ENCODE data around the gene TMEM94.
A peak's percentile ranks its signal among the peaks of the same experiment; 100 is the strongest.
"Not testable (repeated sequence)": the region's sequence is repeated elsewhere in the genome, so short reads cannot be mapped to it uniquely, and the experiment has no call there.

TMEM94 gene

DNA sequence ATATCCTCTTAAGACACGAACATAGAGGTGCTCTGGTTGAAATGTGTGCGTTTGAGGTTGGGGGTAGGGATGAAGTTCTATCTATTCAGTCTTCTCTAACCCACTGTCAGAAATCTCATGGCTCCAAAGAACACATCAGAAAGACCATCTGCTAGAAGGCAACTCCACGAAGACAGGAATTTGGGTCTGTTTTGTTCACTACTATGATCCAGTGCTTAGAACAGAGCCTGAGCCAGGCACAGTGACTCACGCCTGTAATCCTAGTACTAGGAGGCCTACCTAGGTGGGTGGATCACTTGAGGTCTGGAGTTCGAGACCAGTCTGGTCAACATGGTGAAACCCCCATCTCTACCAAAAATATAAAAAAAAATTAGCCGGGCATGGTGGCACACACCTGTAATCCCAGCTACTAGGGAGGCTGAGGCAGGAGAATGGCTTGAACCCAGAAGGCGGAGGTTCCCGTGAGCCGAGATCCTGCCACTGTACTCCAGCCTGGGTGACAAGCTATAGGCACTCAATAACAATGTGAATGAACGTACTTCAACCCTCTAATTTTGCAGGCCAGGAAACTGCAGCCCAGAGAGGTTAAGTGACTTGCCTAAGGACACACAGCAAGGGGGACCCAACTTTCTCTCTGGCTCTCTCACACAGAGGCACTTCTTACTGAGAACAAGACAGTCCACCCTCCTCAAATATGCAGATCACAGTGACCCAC, 56.6 kb downstream of the TMEM94 start:
- DNase-seq: no peak

DNA sequence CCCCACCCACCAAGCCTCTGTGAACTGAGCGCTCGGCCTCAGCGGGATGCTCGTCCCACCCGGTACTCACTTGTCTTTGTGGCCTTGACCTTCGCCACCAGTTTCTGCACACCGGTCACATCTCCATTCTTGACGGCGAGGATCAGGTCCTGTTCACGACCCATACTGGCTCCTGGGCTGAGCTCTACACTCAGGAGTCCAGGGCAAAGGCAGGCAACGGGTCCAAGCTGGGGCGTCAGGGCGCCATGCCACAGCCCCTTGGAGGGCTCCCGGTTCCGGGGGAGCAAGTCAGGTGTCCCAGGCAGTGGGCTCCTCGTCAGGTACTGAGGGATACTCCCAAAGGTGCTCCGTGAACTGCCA, 57.2 kb downstream of the TMEM94 start:
- DNase-seq: no peak

DNA sequence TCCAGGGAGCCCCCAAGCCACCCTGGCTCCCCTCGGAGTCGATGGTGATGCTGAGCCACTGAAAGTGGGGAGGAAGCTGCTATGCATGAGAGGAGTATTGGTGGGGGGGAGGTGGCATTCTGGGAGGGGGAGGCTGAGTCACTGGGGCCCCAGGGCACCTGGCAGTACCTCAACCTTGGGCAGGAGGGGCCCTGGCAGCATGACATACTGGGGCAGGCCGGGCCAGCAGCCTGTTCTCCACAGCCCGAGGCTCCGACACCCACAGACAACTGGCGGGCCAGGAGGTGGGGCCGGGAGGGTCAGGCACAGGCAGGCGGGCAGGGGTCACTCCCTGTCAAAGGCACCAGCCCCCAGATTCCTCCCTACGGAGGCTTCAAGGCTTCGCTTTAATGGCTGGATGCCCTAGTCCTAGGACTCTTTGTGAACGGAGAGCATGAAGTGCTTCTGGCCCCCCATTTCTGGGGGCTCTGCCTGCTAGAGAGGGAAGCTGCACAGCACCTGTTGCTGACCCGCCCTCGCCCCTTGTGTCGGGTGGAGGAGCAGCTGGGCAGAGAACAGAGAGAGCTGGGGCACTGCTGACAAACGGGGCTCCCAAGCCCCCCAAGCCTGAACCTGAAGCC, 58.0 kb downstream of the TMEM94 start:
- DNase-seq: no peak

DNA sequence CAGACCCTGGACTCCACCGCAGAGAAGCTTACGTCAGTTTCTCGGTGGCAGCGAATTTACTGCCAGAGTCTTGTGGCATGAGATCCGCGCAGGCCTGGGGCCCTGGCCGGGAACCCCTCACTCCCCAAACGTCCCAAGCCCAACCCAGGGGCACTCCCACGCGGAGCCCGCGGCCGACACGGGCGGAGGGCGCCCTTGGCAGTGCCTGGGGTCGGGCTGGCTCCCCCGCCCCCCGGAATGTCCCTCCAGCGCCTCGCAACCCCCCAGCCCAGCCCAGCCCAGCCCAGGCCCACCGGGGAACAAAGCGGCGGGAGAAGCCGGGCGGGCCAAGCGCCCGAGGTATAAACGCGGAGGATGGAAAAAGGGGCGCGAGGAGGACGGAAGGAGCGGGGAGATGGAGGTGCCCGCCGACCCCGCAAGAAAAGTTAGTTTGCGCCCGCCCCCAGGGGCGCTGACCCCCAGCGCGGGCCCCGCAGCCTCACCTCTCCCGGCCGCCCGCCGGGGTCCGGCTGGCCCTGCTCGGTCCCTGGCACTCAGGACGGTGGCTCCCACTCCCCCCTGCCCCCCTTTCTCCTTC, 58.6 kb downstream of the TMEM94 start:
- no peak for DNase-seq

DNA sequence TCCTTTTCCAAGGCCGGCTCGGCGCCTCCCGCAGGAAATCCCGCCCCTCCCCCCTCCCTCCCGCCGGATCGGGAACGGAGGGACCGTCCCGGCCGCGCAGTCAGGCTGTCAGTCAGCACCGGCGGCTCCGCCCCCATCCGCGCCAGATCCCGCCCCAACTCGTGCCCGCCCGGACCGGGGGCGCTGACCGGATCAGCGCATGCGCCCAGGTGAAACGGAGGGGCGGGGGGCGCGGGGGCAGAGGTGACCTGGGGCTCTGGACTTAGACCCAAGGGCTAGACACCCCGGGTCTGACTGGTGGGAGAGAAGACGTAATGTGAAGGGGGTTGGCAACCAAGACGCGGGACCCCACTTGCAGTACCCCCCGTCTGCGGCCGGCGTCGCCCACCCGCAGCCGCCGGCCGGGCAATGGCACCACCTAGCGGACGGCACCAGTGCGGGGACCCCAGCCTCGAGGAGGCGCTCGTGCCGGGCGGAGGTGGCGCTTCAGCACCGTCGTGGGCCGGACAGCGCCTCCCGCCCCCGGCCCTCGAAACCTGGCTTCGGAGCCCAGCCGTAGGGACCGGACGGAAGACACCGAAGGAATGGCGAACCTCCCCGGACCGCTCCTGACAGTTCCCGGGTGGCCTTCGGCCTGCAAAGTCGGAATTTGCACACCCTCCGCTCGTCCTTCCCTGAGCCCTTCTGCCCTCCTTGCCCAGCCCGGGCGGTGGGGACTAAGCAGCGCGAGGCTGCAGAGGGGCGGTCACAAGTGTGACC, 59.2 kb downstream of the TMEM94 start, which contains the start of gene CASKIN2:
TSS of gene CASKIN2 (minus strand) at position 42 of the 759 bp plus-strand sequence. CDS start 1,733 bp downstream, outside the sequence.
- peak; percentile 88 for DNase-seq

DNA sequence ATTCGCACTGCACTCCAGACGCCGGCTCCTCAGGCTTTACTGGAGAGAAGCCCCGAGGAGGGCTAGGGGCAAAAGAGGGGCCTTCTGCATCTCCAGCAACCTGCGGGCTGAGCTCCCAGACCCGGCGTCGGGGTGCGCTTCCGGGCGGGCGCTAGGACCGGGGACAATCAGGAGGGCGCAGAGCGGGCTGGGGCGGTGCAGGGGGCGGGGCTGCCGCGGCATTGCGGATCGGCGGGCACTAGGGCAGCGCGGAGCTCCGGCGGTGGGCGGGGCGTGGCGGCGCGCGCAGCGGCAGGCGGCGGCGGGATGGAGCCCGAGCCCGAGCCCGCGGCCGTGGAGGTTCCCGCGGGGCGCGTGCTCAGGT, 59.8 kb downstream of the TMEM94 start, which contains the start of gene TSEN54:
TSS of gene TSEN54 (plus strand) at position 274 of the 364 bp plus-strand sequence. CDS start at position 307, 33 bp downstream.
- peak; percentile 88 for DNase-seq

DNA sequence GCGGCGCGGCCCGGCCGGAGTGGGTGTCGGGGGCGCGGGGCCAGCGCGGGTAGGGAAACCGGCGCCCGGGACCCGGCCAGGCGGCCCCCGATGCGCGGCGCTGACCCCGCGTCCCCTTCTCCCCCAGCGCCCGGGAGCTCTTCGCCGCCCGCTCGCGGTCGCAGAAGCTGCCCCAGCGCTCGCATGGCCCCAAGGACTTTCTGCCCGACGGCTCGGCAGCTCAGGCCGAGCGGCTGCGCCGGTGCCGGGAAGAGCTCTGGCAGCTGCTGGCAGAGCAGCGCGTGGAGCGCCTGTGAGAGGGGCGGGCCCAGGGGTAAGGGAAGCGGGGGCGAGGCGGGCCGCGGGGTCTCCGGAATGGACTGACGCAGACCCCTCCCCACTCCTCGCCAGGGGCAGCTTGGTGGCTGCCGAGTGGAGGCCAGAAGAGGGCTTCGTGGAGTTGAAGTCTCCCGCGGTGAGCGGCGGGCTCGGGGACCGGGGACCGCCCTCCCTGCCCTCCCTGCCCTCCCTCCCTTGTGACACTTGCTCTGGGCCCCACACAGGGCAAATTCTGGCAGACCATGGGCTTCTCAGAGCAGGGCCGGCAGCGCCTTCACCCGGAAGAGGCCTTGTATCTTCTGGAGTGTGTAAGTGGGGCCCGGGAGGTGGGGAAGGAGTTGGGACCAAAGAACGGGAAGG, 60.3 kb downstream of the TMEM94 start:
- no peak for DNase-seq

DNA sequence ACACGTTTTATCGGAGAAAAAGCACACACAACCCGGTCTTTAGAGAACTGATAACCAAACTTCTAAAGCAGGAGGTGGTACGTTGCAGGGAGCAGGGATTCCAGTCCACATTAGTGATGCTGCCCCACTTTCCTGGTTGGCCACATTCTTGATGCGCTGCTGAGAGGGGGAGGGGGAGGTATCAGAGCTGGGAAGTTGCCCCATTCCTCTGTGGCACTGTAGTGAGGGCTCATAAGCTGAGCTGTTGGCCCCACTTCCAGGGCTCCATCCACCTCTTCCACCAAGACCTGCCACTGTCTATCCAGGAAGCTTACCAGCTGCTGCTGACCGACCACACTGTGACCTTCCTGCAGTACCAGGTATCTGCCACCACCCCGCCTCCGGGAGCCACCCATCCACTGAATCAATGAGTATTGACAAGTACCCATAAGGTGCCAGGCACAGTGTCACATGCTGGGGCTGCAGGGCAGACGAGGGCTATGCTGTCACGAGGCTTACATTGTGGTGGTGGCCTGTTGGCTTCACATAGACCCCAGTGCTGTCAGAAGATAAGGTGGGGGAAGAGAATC, 60.9 kb downstream of the TMEM94 start:
- DNase-seq: no peak

DNA sequence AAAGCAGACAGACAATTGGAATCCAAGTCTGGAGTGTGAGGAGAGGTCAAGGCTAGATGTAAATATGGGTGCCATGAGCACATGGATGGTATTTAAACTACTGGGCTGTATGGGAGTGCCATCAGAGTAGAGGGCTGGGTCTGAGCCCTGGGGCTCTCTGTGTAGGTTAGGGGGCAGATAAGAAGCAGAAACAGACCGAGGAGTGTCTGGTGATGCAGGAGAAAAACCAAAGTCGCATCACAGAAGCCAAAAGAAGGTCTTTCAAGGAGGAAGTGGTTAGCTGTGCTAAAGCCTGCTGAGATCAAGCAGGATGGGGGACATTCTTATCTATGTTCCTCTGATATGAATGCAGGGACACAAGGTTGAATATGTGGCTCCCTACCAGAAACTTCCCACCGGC, 61.8 kb downstream of the TMEM94 start:
- peak; percentile 55 for DNase-seq

DNA sequence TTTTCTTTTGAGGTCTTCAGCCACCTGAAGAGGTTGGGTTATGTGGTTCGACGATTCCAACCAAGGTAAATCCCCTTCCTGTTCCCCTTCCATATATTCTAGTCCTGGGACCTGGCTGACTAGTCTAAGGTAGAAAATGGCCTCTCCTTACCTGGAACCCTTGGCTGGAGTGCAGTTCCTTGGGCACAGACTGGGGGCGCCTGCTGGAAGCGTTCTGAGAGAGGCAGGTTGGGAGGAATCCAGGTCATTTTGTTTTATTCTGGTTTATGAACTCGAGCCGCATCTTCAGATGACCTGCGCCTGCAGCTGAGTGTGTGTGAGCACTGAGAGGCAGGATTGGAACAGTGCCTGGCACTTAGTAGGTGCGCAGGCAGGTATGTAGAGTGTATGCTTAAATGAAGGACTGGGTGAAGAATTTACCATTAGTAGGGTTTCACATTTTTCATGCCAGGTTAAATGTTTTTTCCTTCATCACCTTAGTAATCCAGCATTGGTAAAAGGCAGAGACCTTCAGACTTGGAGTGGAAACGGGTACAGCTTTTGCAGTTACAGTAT, 62.6 kb downstream of the TMEM94 start:
- DNase-seq: no peak

DNA sequence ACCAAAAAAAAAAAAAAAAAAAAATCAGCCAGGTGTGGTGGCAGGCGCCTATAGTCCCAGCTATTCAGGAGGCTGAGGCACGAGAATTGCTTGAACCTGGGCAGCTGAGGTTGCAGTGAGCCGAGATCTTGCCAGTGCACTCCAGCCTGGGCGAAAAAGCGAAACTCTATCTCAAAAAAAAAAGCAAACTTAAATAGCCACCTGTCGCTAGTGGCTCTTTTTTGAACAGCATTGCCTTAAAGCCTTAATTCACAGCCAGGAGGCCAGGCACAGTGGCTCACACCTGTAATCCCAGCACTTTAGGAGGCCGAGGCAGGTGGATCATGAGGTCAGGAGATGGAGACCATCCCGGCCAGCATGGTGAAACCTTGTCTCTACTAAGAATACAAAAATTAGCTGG, 64.0 kb downstream of the TMEM94 start:
- DNase-seq: not testable (repeated sequence)

DNA sequence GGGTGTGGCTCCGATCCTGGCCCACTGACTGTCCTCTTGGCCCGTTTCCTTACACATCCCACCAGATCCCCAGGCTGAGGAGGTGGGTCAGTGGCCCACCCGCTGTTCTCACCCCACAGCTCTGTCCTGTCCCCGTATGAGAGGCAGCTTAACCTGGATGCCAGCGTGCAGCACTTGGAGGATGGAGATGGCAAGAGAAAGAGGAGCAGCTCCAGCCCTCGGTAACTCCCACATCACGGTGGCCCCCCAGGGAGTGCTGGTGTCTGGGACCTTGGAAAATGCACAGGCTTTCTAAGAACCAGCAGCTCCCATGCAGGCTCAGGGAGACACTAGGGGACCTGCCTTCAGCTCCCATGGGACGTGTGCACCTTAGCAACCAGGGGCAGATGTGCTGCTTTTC, 64.9 kb downstream of the TMEM94 start:
- DNase-seq: no peak

DNA sequence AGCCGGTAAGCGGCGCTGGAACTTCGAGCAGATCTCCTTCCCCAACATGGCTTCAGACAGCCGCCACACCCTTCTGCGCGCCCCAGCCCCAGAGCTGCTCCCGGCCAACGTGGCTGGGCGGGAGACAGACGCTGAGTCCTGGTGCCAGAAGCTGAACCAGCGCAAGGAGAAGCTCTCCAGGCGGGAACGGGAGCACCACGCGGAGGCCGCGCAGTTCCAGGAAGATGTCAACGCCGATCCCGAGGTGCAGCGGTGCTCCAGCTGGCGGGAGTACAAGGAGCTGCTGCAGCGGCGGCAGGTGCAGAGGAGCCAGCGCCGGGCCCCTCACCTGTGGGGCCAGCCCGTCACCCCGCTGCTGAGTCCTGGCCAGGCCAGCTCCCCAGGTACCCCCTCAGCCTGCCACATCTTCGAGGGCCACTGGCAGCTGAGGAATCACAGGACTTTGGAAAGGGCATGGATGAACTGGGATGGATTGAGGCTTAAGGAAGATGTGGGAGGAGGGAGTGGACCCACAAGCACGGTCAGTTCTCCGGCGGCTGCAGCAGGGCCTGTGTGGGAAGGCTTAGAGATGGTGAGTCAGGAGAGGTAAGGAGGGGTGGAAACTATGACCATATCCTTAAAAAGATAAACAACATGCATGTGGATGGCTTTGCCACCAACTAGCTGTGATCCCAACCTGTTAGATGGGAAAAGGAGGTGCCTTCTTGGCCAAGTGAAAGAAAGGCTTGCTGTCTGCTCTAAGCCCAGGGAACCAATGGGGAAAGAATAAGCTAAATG, 65.7 kb downstream of the TMEM94 start:
- no peak for DNase-seq

DNA sequence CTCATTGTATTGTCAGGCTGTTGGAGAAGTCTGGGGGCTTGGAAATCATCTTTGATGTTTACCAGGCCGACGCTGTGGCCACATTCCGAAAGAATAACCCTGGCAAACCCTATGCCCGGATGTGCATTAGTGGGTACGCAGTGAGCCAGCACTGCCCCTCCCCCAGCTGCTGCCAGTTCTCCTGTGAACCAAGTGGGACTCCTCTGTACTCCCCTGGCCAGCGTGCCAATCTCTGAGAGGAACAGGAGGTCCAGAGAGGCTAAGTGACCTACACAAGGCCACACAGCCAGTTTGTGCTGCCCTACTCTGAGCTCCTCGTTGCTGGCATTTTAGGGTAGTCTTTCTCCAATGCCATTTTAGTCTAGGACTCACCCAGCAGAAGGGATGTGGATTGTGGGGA, 67.2 kb downstream of the TMEM94 start:
- DNase-seq: no peak

DNA sequence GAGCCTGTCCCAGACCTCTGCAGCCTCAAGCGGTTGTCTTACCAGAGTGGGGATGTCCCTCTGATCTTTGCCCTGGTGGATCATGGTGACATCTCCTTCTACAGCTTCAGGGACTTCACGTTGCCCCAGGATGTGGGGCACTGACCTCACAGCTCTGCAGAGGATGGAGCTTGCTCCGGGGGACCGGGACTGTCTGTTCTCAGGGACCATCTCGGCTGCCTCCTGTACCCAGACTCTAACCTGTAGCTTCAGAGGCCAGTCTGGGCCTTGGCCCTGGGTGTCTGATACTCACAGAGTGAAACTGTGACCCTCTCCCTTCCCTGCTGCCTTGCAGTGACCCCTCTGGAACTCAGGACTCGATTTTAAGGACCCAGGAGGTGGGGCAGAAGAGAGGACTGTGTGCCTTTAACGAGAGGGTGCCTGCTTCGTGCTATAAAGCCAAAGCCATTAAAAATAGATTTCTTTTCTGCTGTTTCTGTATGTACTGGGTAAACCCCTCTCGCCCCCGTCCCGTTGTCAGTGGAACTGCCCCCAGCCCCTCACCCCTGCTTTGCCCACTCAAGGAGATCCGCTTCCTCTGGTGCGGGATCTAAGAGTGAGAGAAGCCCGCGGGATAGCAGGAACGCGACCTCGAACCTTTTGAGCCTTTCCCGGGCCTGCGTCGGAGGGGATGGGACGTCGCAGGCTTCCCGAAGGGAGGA, 68.0 kb downstream of the TMEM94 start:
- DNase-seq: no peak

DNA sequence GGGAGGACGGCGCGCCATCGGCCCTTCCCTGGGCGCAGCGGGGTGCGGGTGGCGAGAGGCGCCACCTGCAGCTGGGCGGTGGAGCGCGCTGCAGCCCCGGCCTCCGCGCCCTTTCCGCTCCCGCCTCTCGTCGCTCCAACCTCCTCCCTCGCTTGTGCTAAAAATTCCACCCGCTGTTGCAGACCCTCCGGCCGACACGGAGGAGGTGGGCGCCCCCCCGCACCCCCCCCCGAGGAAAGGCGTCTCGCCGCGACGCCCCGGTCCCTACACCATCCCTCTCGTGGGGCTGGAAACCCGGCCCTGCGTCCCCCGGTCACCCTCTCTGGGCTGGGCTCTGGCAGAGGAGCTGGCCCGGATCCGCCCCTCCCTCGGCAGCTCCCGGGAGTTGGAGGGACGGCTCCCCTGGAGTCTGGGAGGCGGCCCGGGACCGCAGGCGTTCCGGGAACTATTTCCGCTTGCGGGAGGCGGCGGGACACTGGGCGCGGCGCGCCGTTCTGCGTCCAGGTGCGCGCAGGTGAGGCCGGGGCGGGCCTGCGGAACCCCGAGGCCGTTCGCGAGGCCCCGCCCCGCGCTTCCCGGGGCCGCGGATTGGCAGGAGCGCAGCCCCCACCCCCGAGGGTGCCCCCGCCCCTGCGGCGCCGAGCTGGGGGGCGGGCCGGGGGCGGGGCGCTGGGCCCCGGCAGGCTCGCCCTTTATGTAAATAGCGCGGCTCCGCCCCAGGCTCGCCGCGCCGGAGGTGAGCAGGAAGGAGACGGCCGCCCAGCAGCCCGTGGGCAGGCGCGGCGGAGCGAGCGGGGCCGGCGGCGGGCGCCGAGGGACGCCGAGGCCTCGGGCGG, 68.8 kb downstream of the TMEM94 start, which contains the start of gene LLGL2:
TSS of gene LLGL2 (plus strand) at position 728 of the 836 bp plus-strand sequence. CDS start 17,730 bp downstream, outside the sequence.
- no peak for DNase-seq

DNA sequence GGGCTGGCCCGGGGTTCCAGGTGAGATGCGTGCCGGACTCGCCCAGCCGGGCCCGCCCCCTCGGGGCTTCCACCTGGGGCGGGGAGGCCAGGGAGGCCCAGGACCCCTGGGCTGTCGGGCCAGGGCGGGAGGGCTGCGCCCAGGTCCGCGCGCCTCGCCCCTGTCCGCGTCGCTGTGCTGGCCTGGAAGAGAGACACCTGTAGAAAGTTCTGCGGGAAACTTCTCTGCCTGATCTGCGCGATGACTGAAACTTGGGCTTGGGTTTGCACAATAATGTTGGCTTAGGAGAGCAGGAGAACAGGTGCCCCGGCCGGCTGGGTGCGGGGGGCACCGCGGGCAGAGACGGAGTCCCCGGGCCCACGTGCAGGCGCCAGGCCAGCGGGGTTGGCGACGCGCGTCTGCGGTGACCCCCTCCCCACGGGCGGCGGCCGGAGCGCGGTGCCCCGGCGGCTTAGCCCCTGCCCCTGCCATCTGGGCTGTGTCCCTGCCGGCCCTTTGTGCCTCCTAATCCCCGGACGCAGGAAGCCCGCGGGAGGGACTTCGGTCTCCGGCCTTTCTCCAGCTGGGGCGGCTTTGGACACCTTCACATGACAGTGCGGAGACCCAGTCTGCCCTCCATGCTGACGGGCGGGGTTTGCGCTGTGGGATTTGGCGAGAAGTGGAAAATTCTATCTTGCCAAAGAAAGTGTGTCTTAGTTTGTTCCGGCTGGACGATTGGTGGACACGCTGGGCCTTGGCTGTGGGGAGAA, 69.5 kb downstream of the TMEM94 start:
- no peak for DNase-seq

DNA sequence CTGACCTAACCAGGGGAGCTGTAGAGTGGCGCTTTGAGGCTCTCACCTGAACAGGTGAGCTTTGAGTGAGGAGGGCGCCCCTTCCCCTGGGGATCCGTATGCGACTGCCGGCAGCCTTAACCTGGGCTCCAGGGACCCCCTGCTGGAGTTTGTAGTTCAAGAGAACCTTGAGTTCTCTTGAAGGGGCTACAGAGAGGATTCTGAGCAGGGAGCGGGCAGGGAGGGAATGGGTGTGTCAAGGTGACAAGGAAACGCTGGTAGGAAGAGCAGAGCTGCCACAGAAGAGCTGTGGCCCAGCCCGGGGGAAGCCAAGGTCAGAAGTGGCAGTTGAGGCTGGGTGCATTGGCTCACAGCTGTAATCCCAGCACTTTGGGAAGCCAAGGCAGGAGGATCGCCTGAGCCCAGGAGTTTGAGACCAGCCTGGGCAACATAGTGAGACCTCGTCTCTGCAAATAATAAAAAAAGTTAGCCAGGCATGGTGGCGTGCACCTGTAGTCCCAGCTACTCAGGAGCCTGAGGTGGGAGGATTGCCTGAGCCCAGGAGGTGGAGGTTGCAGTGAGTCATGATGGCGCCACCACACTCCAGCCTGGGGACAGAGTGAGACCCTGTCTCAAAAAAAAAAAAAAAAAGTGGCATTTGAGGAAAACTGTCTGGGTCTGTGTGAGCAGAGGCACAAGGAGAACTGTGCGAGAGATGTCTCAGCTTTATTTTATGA, 70.3 kb downstream of the TMEM94 start:
- DNase-seq: no peak
